Fibroblast of skin of back (primary cell): Measurements from ENCODE around the gene SLC14A1.
A peak's percentile ranks its signal among the peaks of the same experiment; 100 is the strongest.
"Not testable (repeated sequence)": the region's sequence is repeated elsewhere in the genome, so short reads cannot be mapped to it uniquely, and the experiment has no call there.

Experiments used
- DNase-seq: peaks from one replicate; pipeline ENCODE4 v3.0.0-alpha.2; 2013

Gene SLC14A1

GRCh38 chr18:45724601-45725000 lies 620 bp downstream of the SLC14A1 start:
- no peak for DNase-seq

DNA sequence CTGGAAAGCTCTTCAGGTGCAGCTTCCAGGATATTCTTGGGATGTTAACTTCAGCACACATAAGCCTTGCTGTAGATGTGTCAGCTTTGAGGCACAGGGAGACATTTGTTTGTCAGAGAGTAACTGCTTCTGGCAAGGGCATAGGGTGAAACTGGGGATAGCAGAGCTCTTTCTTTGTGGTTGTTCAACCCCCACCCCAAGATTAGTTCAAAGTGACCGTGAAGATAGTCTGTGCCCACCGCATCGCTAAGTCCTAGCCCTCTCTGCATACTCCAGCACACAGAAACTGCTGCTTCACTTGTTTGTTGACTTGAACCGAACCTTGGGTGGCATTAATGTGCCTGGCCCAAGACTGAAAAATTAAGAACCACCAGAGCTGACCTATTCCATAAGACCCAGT lies 1.4 kb downstream of the SLC14A1 start:
- DNase-seq, result no peak

GRCh38 chr18:45726603-45727002 lies 2.6 kb downstream of the SLC14A1 start:
- DNase-seq, result no peak

GRCh38 chr18:45727068-45727467 lies 3.1 kb downstream of the SLC14A1 start:
- DNase-seq, result no peak

- DNase-seq, result peak; percentile 45
Observed at GRCh38 chr18:45728336-45729010, 4.5 kb downstream of the SLC14A1 start.

DNA sequence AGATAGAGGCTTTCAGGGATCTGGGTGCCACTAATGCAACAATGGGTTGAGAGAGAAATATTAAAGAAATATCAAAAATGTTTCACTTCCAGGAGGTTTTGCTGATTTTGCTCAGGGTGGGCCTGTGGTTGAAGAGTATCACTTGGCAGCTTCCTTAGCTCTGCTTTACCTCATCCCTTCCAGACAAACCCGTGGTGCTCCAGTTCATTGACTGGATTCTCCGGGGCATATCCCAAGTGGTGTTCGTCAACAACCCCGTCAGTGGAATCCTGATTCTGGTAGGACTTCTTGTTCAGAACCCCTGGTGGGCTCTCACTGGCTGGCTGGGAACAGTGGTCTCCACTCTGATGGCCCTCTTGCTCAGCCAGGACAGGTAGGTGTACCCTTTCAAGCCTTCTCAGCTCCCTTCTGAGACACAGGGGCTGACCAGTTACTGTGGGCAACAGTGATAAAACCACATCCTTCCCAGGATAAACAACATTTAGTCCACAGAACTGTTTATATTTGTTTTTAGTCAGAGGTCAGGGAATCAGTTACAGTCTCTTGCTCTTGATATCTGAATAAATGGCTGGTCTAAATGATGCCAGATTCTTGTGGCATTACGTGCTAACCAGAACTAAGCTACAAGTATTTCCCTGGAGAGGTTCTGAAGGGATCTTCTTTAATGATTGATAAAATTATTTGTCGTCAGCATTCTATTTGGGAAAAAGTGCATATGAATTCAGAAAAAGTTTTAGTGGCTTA lies 7.0 kb downstream of the SLC14A1 start:
- peak; percentile 44 for DNase-seq

- no peak for DNase-seq
Observed at GRCh38 chr18:45731716-45732115, 7.7 kb downstream of the SLC14A1 start.

DNA sequence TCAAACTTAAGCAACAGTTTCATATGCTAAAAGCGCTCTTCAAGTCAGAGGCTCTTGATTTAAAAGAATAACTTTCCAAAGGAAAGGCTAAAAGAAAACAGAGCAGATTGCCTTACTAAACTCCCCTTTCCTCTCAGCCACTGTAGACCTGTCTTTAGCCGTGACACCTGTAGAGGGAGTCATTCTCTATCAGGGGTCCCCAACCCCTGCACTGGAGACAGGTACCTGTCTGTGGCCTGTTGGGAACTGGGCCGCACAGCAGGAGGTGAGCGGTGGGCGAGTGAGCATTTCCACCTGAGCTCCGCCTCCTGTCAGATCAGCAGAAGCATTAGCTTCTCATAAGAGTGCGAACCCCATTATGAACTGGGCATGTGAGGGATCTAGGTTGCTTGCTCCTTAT lies 9.6 kb downstream of the SLC14A1 start:
- no peak for DNase-seq

GRCh38 chr18:45734505-45734904 lies 10.5 kb downstream of the SLC14A1 start:
- DNase-seq, result no peak

- DNase-seq, result no peak
Observed at GRCh38 chr18:45734944-45735343, 11.0 kb downstream of the SLC14A1 start.

DNA sequence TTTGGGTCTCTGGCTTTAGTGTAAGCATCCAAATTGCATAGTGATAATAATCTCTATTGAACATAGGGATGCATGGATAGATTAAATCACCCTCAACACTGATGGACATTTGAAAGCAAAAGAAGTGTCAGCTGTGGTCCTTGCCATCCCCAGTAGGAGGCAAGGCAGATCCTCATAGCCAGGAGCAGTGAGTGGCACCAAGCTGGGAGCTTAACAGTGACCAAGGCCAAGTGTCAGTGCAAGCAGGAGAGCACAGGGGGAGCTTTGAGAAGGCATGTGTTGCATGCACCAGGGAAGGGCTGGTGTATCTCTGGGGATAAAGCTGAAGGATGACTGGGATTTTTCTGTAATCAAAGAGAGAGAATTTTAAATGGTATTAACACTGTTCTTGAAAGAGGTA lies 14.7 kb downstream of the SLC14A1 start:
- DNase-seq, result no peak

DNA sequence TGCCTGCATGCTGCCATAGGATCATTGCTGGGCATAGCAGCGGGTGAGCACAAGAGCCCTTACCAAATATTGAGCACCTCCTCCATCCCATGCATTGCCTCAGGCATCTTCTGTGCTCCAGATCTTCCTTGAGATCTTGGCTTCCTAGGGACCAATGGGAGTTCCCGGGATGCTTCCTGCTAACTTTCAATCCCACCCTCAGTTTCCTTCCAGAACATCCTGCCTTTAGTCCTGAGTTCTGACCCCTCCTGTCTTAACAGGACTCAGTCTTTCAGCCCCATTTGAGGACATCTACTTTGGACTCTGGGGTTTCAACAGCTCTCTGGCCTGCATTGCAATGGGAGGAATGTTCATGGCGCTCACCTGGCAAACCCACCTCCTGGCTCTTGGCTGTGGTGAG lies 15.3 kb downstream of the SLC14A1 start:
- no peak for DNase-seq

GRCh38 chr18:45739848-45740247 lies 15.9 kb downstream of the SLC14A1 start:
- peak; percentile 46 for DNase-seq

DNA sequence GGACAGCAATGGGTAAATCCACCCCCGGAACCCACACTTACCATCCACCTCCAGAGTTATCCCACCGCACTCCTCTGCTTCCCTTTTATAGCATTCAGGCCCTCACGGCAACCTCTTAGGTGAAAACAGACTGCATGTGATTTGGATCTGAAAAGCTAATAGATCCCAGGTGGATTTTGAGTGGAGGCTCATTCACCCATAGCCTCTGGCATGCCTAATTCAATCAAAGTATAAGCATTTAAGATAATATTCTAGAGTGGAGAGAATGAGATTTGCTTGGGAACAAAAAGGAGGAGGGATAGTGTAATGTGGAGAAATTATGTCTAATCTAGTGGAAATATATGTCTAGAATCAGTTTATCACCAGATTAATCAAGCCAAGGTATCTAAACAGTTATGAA lies 17.1 kb downstream of the SLC14A1 start:
- no peak for DNase-seq

DNA sequence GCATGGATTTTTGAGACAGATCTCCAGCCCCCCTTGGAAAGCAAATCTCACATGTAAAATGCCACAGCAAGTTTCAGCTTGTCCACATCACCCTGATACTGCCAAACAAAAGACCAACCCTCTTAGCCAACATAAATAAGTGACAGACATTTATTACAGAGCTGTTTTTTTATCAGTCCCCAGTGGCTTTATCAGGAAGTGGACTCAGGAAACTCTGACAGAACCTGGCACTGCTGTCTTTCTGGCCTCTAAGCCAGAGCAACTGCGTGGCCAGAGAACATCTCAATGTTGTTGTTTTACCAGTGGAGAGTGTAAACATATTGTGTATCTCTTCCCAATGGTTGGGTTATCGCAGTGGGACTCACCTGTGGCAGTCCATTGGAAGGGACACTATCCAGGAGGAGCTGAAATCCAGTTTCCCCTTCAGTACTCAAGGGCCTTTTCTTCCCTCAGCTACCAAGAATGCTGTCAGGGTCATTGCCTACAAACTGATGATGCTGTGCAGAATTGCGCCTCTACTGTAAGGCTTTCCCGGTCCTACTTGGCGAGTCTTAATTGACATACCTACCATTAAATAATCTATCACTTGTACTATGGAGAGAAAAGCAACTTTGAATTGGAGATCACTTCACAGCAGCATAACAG lies 22.0 kb downstream of the SLC14A1 start:
- DNase-seq, result peak; percentile 32

DNA sequence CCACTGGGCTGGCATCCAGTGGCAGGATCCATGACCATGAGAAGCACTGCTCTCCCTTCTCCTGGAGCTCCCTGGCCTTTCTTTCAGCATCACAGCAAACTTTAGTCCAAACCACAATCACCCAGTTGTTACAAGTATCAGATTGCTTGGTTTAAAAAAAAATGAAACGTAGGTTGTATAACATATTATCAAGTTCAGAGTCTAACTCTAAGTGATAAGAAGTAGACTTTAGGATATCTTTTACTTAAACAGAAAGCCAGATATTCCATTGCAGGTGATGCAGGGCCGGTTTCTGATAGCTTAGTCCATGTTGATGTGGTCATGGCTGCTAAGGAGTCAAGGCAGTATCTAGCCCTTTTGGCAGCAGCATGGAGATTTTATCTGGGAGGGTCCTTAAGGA lies 24.5 kb downstream of the SLC14A1 start:
- no peak for DNase-seq

DNA sequence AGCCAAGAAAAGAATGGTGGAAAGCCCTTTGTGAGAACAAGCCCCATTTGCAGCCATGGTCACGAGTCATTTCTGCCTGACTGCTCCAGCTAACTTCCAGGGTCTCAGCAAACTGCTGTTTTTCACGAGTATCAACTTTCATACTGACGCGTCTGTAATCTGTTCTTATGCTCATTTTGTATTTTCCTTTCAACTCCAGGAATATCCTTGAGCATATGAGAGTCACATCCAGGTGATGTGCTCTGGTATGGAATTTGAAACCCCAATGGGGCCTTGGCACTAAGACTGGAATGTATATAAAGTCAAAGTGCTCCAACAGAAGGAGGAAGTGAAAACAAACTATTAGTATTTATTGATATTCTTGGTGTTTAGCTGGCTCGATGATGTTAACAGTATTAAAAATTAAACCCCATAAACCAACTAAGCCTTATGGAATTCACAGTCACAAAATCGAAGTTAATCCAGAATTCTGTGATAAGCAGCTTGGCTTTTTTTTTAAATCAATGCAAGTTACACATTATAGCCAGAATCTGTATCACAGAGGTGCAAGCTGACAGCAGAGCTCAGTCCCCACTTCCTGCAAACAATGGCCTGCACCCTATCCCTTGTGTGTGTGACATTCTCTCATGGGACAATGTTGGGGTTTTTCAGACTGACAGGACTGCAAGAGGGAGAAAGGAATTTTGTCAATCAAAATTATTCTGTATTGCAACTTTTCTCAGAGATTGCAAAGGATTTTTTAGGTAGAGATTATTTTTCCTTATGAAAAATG lies 26.1 kb downstream of the SLC14A1 start:
- no peak for DNase-seq

DNA sequence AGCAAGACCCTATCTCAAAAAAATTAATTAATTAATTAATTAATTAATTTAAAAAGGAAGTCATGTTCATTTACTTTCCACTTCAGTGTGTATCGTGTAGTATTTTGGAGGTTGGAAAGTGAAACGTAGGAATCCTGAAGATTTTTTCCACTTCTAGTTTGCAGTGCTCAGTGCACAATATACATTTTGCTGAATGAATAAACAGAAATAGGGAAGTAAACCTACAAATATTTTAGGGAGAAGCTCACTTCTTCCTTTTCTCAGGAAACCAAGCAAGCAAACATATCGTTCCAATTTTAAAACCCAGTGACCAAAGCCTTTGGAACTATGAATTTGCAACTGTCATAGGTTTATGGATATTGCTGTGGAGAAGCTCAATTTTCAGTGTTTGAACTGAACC lies 27.8 kb downstream of the SLC14A1 start:
- no peak for DNase-seq

DNA sequence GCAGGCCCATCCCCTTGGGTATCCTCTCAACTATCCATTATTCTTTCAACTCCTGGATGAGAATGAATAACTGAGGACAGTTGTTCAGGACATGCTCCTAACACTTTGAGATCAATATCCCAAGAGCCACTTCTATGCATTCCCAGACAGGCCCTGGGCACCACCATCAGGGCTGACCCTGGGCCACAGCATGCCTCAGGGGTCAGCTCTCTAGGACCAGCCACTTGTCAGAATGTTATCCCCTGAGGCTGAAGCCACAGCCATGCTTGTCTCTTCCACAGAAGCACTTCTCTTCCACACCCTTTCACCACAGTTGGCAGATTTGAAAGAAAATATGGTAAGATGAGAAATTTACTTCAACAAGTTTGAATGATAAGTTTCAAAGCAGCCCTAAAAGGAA lies 28.7 kb downstream of the SLC14A1 start:
- DNase-seq, result no peak

DNA sequence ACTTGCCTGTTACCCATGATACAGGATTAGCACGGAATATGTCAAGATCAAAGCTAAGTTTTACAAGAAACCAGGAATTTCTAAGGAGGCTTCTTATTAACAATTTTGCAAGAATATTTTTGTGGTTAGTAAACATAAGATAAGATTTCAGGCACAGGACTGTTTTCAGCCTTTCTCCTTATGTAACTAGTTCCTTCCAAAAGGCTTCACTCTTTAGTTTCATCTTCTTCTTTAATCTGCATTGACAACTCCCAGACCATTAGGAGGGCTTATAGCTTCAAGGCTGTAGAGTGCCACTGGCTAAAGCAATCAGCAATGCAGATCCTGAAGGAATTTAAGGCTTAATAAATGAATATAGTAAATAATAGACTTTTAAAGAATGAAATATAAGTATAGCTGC lies 29.3 kb downstream of the SLC14A1 start:
- DNase-seq, result no peak

- DNase-seq, result peak; percentile 81
Observed at GRCh38 chr18:45755934-45756333, 32.0 kb downstream of the SLC14A1 start.

DNA sequence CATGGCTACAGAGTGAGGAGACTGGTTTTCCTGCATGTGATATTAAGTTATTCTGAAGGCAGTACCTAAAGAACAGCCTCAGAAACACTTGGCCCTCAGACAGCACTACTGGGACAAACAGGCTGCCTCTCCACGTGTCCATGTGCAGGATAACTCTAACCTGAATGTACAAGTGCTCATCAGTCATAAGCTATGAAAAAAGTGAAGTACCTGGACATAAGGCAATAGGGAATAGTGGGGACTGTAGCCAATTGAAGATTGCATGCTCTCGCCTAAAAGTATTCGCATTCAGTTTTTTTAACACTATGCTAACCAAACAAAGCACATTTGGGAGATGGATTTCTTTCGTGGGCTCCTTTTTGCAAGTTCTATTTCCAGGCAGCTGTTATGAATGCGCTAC lies 33.0 kb downstream of the SLC14A1 start:
- no peak for DNase-seq

DNA sequence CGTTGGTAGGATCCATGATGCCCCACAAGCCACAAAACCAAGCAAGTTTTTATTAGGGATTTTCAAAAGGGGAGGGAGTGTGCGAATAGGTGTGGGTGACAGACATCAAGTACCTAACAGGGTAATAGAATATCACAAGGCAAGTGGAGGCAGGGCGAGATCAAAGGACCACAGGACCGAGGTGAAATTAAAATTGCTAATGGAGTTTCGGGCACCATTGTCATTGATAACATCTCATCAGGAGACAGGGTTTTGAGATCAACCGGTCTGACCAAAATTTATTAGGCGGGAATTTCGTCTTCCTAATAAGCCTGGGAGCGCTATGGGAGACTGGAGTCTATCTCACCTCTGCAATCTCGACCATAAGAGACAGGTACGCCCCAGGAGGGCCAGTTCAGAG lies 33.7 kb downstream of the SLC14A1 start:
- DNase-seq, result not testable (repeated sequence)
